OCI-LY7 (cell line): ENCODE data around the gene SEC31A. TPM values are rescaled to one million over a fixed set of nuclear protein-coding genes. Genes with fewer than 3 reads are reported as not detected.

Experiments used
- BruUV-seq: library from RNA; stranded (reverse); fragments of 400-500 nt; replicated peaks from 2 replicates; lab custom pipeline; 2021; lab: Mats Ljungman, UMichigan
- CTCF ChIA-PET: fragments of 300-600 bp; sonication (Branson Sonifier 250); formaldehyde crosslinking; loops from one replicate; lab custom pipeline; 2022; ENCODE audit warnings: antibody characterized with exemption; ENCODE audit not compliant: unreplicated experiment; lab: Charles Lee
- POLR2A ChIA-PET: fragments of 300-600 bp; sonication (Branson Sonifier 250); formaldehyde crosslinking; loops from one replicate; lab custom pipeline; 2022; ENCODE audit warnings: antibody characterized with exemption; lab: Charles Lee
- DNase-seq: peaks from one replicate; pipeline ENCODE4 v3.0.0-alpha.2; 2015; ENCODE audit warnings: low spot score
- H2AFZ ChIP-seq: fragments of 200-600 bp; sonication (generic), shearing (Covaris generic); 2 replicates; pipeline ENCODE4 v1.6.1; 2014; ENCODE audit warnings: mild to moderate bottlenecking, antibody characterized with exemption, low read length, moderate library complexity
- H3K27ac ChIP-seq: fragments of 200-600 bp; sonication (generic); 2 replicates; pipeline ENCODE4 v1.5.1; 2014; ENCODE audit warnings: mixed run types, low read depth, mild to moderate bottlenecking, moderate library complexity, low read length, inconsistent platforms; ENCODE audit not compliant: poor library complexity, severe bottlenecking
- H3K36me3 ChIP-seq: fragments of 200-600 bp; sonication (generic); 2 replicates; pipeline ENCODE4 v1.6.1; 2014; ENCODE audit warnings: mild to moderate bottlenecking, antibody characterized with exemption, low read length, moderate library complexity, mixed read lengths; ENCODE audit not compliant: insufficient read depth
- H3K4me1 ChIP-seq: fragments of 200-600 bp; sonication (generic); 2 replicates; pipeline ENCODE4 v1.5.1; 2014; ENCODE audit warnings: mild to moderate bottlenecking, low read length; ENCODE audit not compliant: insufficient read depth, poor library complexity, severe bottlenecking
- H3K4me2 ChIP-seq: fragments of 200-600 bp; sonication (generic); 2 replicates; pipeline ENCODE4 v1.6.1; 2014; ENCODE audit warnings: mild to moderate bottlenecking, low read length
- H3K4me3 ChIP-seq: fragments of 200-600 bp; sonication (generic); 2 replicates; pipeline ENCODE4 v1.5.1; 2014; ENCODE audit warnings: mild to moderate bottlenecking, low read depth, low read length; ENCODE audit not compliant: poor library complexity, severe bottlenecking
- H3K79me2 ChIP-seq: fragments of 200-600 bp; sonication (generic); 2 replicates; pipeline ENCODE4 v1.6.1; 2016; ENCODE audit warnings: low read depth, mild to moderate bottlenecking, low read length, moderate library complexity, mixed read lengths; ENCODE audit not compliant: insufficient read depth
- H3K9me2 ChIP-seq: fragments of 200-600 bp; sonication (generic); 2 replicates; pipeline ENCODE4 v1.6.1; 2016; ENCODE audit warnings: mild to moderate bottlenecking, low read length, mixed read lengths; ENCODE audit not compliant: insufficient read depth
- H3K9me3 ChIP-seq: fragments of 200-600 bp; sonication (generic); 2 replicates; pipeline ENCODE4 v1.6.1; 2014; ENCODE audit warnings: mild to moderate bottlenecking, mixed run types, low read length, mixed read lengths
- H4K20me1 ChIP-seq: fragments of 200-600 bp; sonication (generic); 2 replicates; pipeline ENCODE4 v1.6.1; 2014; ENCODE audit warnings: mild to moderate bottlenecking, antibody characterized with exemption, low read length, moderate library complexity, mixed read lengths; ENCODE audit not compliant: insufficient read depth
- CTCF ChIP-seq: fragments of 200-600 bp; sonication (generic); conservative IDR thresholded peaks from 2 replicates; pipeline ENCODE4 v1.5.1; 2014; ENCODE audit warnings: mild to moderate bottlenecking, antibody characterized with exemption, low read length, moderate library complexity, mixed read lengths
- EZH2phosphoT487 ChIP-seq: fragments of 200-600 bp; sonication (generic); IDR thresholded peaks from 2 replicates; pipeline ENCODE4 v1.6.1; 2018; ENCODE audit warnings: low read depth, borderline replicate concordance, mild to moderate bottlenecking, mixed run types, antibody characterized with exemption, low read length, moderate library complexity, mixed read lengths
- intact Hi-C: fragments of 100-400 bp; cut with micrococcal nuclease; formaldehyde crosslinking; loops from one replicate; pipeline ENCODE4 v1.10.0; 2022; ENCODE audit not compliant: unreplicated experiment
- total RNA-seq, 2 experiments: library from RNA; depleted of rRNA in 1 of 2; stranded (reverse); fragments of >200 nt in 1 of 2; shearing (Covaris generic) in 1 of 2; gene quantifications; 2 replicates each; pipeline ENCODE4 v1.2.3, GENCODE V29; 2014 to 2022

The SEC31A gene
- total RNA-seq, 2 experiments from 2014 or later = 93.4 to 135 TPM

GRCh38 chr4:82913305-82913704 is 22.4 kb upstream of the SEC31A start:
- BruUV-seq = no TSS peak
- Histone ChIP-seq H4K20me1 (no peaks in the 10 kb centered on the region), H3K9me3 (no peaks in the 10 kb centered on the region), H3K4me3 (no peak overlapping the region), H3K4me2 (no peak overlapping the region), H2AFZ (no peak overlapping the region), H3K79me2 (no peaks in the 10 kb centered on the region), H3K36me3 (peaks cover 74% of the 10 kb centered on the region), H3K9me2 (no peaks in the 10 kb centered on the region), H3K27ac (no peak overlapping the region), H3K4me1 (no peaks in the 10 kb centered on the region)
- CTCF ChIA-PET = no interaction called here
- no peak for DNase-seq
- TF ChIP-seq CTCF = no peak
- TF ChIP-seq EZH2phosphoT487 = no peak
- intact Hi-C loops = no loop called here
- POLR2A ChIA-PET = no interaction called here

GRCh38 chr4:82909326-82909725 is 18.4 kb upstream of the SEC31A start:
- POLR2A ChIA-PET = interaction anchor here (0.6 to 0.8 kb wide), 2 partner anchors 13 to 30 kb away, joined by 3 read pairs; no protein-coding TSS in a partner anchor
- CTCF ChIA-PET = no interaction called here

More at GRCh38 chr4:82909326-82909725, 18.4 kb upstream of the SEC31A start:
- Histone ChIP-seq H3K27ac (no peak overlapping the region), H2AFZ (no peak overlapping the region), H3K4me3 (no peak overlapping the region), H3K9me2 (no peaks in the 10 kb centered on the region), H4K20me1 (no peaks in the 10 kb centered on the region), H3K36me3 (peaks cover 57% of the 10 kb centered on the region), H3K4me1 (peaks cover 31% of the 10 kb centered on the region), H3K79me2 (peaks cover 19% of the 10 kb centered on the region; the same call in 1 of the 2 replicates), H3K4me2 (no peak overlapping the region), H3K9me3 (no peaks in the 10 kb centered on the region)
- DNase-seq = no peak
- TF ChIP-seq CTCF (no peak), EZH2phosphoT487 (no peak)
- BruUV-seq = no TSS peak
- intact Hi-C loops = loop anchor here (5.0 kb wide), 1 partner anchor 48 kb away; no protein-coding TSS in a partner anchor
